ENCODE measurements around the gene ALAS1.

ALAS1 gene

GRCh38 chr3:52226229-52226817 lies 28.4 kb downstream of the ALAS1 start:
- no peaks in the 10 kb centered on the region for H3K27me3 ChIP-seq (ENCODE audit: control insufficient read depth in 1 of 2, insufficient read depth in 2 of 2, low read length in 2 of 2)
- H3K4me1 ChIP-seq (ENCODE audit: insufficient read depth, low read length) = no peaks in the 10 kb centered on the region
- H3K36me3 ChIP-seq (ENCODE audit: insufficient read depth, low read length) = peaks cover 28% of the 10 kb centered on the region
- no peak overlapping the region for H3K9ac ChIP-seq (ENCODE audit: low read length)
- H3K4me3 ChIP-seq (ENCODE audit: low read depth in 1 of 2, low read length in 2 of 2) = no peak overlapping the region
- no peaks in the 10 kb centered on the region for H3K9me3 ChIP-seq (ENCODE audit: low read length)
- H3K27ac ChIP-seq (ENCODE audit: low read depth, low read length) = no peak overlapping the region

DNA sequence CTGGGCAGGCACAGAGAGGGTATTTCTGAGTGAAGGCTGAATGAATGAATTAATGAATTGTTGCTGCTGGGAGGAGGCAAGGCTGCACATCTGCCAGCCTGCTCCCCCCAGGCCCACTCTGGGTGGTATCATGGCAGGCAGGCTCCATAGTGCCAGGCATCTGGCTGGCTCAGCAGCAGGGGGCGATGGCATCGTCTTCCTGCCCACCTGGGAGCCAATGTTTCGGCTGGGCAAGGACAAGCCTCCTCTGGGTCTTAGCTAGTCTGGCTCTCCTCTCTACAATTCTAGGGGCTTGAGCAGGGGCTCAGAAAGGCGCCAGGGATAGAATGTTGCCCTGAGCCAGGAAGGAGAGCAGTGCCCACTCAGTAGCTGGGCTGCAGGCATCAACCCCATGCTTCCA lies 29.2 kb downstream of the ALAS1 start:
- H3K4me1 ChIP-seq (ENCODE audit: insufficient read depth, low read length) = no peaks in the 10 kb centered on the region
- H3K4me3 ChIP-seq (ENCODE audit: low read depth in 1 of 2, low read length in 2 of 2) = no peak overlapping the region
- no peaks in the 10 kb centered on the region for H3K27me3 ChIP-seq (ENCODE audit: control insufficient read depth in 1 of 2, insufficient read depth in 2 of 2, low read length in 2 of 2)
- no peak overlapping the region for H3K9ac ChIP-seq (ENCODE audit: low read length)
- peaks cover 36% of the 10 kb centered on the region for H3K36me3 ChIP-seq (ENCODE audit: insufficient read depth, low read length)
- H3K9me3 ChIP-seq (ENCODE audit: low read length) = no peaks in the 10 kb centered on the region
- H3K27ac ChIP-seq (ENCODE audit: low read depth, low read length) = no peak overlapping the region

DNA sequence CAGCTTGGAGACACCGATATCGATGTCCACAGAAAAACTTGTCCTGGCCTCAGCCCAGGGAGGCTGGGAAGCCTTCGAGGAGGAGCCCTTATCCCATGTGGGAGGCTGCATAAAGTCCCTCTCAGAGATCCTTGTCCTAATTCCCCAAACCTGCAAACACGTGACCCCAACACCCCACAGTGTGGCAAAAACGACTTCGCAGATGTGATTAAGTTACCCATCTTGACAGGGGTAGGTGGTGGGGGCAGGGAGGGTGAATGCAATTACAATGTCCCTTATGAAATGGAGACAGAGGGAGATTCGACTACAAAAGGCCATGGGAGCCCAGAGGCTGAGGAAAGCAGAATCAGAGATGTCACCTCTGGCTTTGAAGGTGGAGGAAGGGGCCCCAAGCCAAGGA lies 29.8 kb downstream of the ALAS1 start:
- Histone ChIP-seq H3K4me3 (ENCODE audit: low read depth in 1 of 2, low read length in 2 of 2) (no peak overlapping the region), H3K4me1 (ENCODE audit: insufficient read depth, low read length) (no peaks in the 10 kb centered on the region), H3K36me3 (ENCODE audit: insufficient read depth, low read length) (peaks cover 37% of the 10 kb centered on the region), H3K27ac (ENCODE audit: low read depth, low read length) (no peak overlapping the region), H3K9ac (ENCODE audit: low read length) (no peak overlapping the region), H3K27me3 (ENCODE audit: control insufficient read depth in 1 of 2, insufficient read depth in 2 of 2, low read length in 2 of 2) (no peaks in the 10 kb centered on the region), H3K9me3 (ENCODE audit: low read length) (no peaks in the 10 kb centered on the region)

DNA sequence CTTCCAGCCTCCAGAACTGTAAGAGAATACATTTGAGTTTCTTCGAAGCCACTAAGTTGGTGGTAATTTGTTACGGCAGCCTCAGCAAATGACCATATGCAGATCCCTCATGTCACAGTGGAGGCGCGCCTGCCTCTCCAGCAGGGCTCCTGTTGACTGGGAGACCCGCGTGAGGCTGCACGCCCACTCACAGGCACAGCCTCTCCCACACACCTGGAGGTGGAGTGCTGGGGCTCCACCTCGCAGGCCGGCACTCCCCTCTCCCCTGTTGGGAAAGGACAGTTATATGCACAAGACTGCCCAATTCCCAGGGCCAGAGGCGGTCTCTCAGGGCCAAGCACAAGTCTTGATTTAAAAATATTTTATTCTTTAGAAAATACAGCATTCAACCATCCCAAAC lies 30.3 kb downstream of the ALAS1 start:
- Histone ChIP-seq H3K36me3 (ENCODE audit: insufficient read depth, low read length) (peaks cover 37% of the 10 kb centered on the region), H3K4me1 (ENCODE audit: insufficient read depth, low read length) (no peaks in the 10 kb centered on the region), H3K9ac (ENCODE audit: low read length) (no peak overlapping the region), H3K9me3 (ENCODE audit: low read length) (no peaks in the 10 kb centered on the region), H3K27me3 (ENCODE audit: control insufficient read depth in 1 of 2, insufficient read depth in 2 of 2, low read length in 2 of 2) (no peaks in the 10 kb centered on the region), H3K27ac (ENCODE audit: low read depth, low read length) (no peak overlapping the region), H3K4me3 (ENCODE audit: low read depth in 1 of 2, low read length in 2 of 2) (no peak overlapping the region)

DNA sequence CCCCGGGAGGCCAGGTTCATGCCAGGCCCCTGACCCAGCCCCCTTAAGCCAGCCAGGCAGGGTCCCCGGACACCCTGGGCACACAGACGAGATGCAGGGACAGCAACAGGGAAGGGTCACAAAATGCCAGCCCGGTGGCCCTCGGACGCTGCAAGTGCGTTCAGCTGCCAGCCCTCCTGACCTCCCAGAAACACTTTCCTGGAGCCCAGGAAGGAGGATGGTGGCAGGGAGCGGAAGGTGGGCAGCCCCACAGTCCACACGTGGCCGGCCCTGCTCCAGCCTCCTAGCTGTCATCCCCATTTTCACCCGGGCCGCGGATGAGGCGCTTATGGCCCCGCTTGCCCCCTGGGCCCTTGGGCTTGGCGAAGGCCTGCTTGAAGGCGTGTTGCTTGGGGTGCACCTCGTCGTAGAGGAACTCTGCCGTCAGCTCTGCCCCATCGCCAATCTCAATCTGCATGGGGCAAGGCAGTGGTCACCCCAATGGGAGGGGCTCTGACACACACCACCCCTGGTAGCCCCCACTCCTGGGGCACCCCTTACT lies 30.9 kb downstream of the ALAS1 start:
- Histone ChIP-seq H3K4me1 (ENCODE audit: insufficient read depth, low read length) (peaks cover under 1% of the 10 kb centered on the region), H3K27ac (ENCODE audit: low read depth, low read length) (no peak overlapping the region), H3K27me3 (ENCODE audit: control insufficient read depth in 1 of 2, insufficient read depth in 2 of 2, low read length in 2 of 2) (no peaks in the 10 kb centered on the region), H3K4me3 (ENCODE audit: low read depth in 1 of 2, low read length in 2 of 2) (no peak overlapping the region), H3K9ac (ENCODE audit: low read length) (no peak overlapping the region), H3K36me3 (ENCODE audit: insufficient read depth, low read length) (peaks cover 37% of the 10 kb centered on the region), H3K9me3 (ENCODE audit: low read length) (no peaks in the 10 kb centered on the region)

- H3K9me3 ChIP-seq (ENCODE audit: low read length) = no peaks in the 10 kb centered on the region
- H3K9ac ChIP-seq (ENCODE audit: low read length) = no peak overlapping the region
- H3K4me3 ChIP-seq (ENCODE audit: low read depth in 1 of 2, low read length in 2 of 2) = no peak overlapping the region
- H3K4me1 ChIP-seq (ENCODE audit: insufficient read depth, low read length) = peaks cover 8% of the 10 kb centered on the region
- H3K27me3 ChIP-seq (ENCODE audit: control insufficient read depth in 1 of 2, insufficient read depth in 2 of 2, low read length in 2 of 2) = no peaks in the 10 kb centered on the region
- H3K36me3 ChIP-seq (ENCODE audit: insufficient read depth, low read length) = peaks cover 42% of the 10 kb centered on the region
- no peak overlapping the region for H3K27ac ChIP-seq (ENCODE audit: low read depth, low read length)
These were observed 31.7 kb downstream of the ALAS1 start for GRCh38 chr3:52229656-52230055.

- Histone ChIP-seq H3K4me1 (ENCODE audit: insufficient read depth, low read length) (peaks cover 16% of the 10 kb centered on the region), H3K27me3 (ENCODE audit: control insufficient read depth in 1 of 2, insufficient read depth in 2 of 2, low read length in 2 of 2) (no peaks in the 10 kb centered on the region), H3K27ac (ENCODE audit: low read depth, low read length) (no peak overlapping the region), H3K4me3 (ENCODE audit: low read depth in 1 of 2, low read length in 2 of 2) (no peak overlapping the region), H3K9me3 (ENCODE audit: low read length) (no peaks in the 10 kb centered on the region), H3K36me3 (ENCODE audit: insufficient read depth, low read length) (peaks cover 50% of the 10 kb centered on the region), H3K9ac (ENCODE audit: low read length) (no peak overlapping the region)
These were observed 32.5 kb downstream of the ALAS1 start for GRCh38 chr3:52230461-52230860.

DNA sequence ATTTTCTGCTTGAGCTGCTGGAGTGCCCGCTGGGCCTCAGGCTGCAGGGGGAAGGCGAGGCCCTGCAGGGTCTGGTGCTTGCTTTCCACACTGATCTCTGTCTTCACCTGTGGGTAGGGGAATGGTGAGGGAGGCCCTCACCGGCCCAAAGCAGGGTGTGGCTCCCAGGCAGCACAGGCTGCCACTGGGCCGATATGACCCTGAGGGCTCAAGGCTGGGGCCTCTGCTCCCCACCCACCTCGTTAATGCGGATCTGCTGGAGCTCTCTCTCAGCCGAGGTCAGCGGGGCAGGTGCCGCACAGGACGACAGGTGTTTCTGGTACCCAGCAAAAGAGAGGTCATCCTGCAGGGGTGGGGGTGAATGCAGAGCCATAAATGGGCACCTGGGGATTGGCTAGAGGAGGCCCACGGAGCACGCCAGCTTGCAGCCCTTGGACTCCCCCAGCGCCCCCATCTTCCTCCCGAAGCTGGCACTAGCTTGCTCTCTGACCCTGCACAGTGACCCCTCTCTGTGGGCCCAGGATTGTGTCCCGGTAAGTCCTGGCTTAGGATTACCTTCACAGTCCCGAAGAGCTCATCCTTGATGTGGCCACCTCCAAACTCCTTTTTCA lies 33.0 kb downstream of the ALAS1 start:
- no peak overlapping the region for H3K4me3 ChIP-seq (ENCODE audit: low read depth in 1 of 2, low read length in 2 of 2)
- no peaks in the 10 kb centered on the region for H3K9me3 ChIP-seq (ENCODE audit: low read length)
- H3K9ac ChIP-seq (ENCODE audit: low read length) = no peak overlapping the region
- H3K36me3 ChIP-seq (ENCODE audit: insufficient read depth, low read length) = peaks cover 52% of the 10 kb centered on the region
- H3K4me1 ChIP-seq (ENCODE audit: insufficient read depth, low read length) = peaks cover 20% of the 10 kb centered on the region
- H3K27ac ChIP-seq (ENCODE audit: low read depth, low read length) = no peak overlapping the region
- no peaks in the 10 kb centered on the region for H3K27me3 ChIP-seq (ENCODE audit: control insufficient read depth in 1 of 2, insufficient read depth in 2 of 2, low read length in 2 of 2)

- Histone ChIP-seq H3K36me3 (ENCODE audit: insufficient read depth, low read length) (peaks cover 52% of the 10 kb centered on the region), H3K4me1 (ENCODE audit: insufficient read depth, low read length) (peaks cover 26% of the 10 kb centered on the region), H3K9me3 (ENCODE audit: low read length) (no peaks in the 10 kb centered on the region), H3K9ac (ENCODE audit: low read length) (no peak overlapping the region), H3K27me3 (ENCODE audit: control insufficient read depth in 1 of 2, insufficient read depth in 2 of 2, low read length in 2 of 2) (no peaks in the 10 kb centered on the region), H3K27ac (ENCODE audit: low read depth, low read length) (no peak overlapping the region), H3K4me3 (ENCODE audit: low read depth in 1 of 2, low read length in 2 of 2) (no peak overlapping the region)
These were observed 33.7 kb downstream of the ALAS1 start for GRCh38 chr3:52231502-52232278.

DNA sequence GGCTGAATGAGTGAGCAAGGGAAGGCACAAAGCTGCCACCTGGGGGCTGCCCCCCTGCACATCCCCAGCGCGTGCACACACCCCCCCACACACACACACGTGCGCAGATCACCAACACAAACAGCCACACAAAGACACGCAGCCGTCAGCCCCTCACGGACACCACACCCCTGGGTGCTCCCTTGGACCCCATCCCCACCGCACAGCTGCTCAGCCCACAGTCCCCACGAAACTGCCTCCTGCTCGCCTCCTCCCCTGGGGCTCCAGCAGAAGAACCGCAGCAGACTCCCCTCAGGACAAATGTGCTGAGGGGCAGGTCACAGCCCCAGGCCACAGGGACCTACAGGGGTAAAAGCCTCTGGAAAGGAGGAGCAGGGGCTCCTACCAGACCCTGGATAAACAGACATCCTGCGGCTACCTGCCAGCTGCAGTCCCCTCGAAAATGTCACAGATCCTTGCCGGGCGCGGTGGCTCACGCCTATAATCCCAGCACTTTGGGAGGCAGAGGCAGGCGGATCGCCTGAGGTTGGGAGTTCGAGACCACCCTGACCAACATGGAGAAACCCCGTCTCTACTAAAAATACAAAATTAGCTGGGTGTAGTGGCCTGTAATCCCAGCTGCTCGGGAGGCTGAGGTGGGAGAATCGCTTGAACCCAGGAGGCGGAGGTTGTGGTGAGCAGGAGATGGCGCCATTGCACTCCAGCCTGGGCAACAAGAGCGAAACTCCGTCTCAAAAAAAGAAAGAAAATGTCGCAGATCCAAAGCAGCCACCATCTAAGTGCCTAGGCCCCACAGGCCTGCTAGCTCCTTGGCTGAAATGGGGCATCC lies 34.5 kb downstream of the ALAS1 start:
- Histone ChIP-seq H3K27ac (ENCODE audit: low read depth, low read length) (no peak overlapping the region), H3K4me3 (ENCODE audit: low read depth in 1 of 2, low read length in 2 of 2) (no peak overlapping the region), H3K36me3 (ENCODE audit: insufficient read depth, low read length) (peaks cover 52% of the 10 kb centered on the region), H3K27me3 (ENCODE audit: control insufficient read depth in 1 of 2, insufficient read depth in 2 of 2, low read length in 2 of 2) (no peaks in the 10 kb centered on the region), H3K4me1 (ENCODE audit: insufficient read depth, low read length) (peaks cover 34% of the 10 kb centered on the region), H3K9me3 (ENCODE audit: low read length) (no peaks in the 10 kb centered on the region), H3K9ac (ENCODE audit: low read length) (no peak overlapping the region)

GRCh38 chr3:52233108-52233591 lies 35.2 kb downstream of the ALAS1 start:
- Histone ChIP-seq H3K27me3 (ENCODE audit: control insufficient read depth in 1 of 2, insufficient read depth in 2 of 2, low read length in 2 of 2) (no peaks in the 10 kb centered on the region), H3K36me3 (ENCODE audit: insufficient read depth, low read length) (peaks cover 52% of the 10 kb centered on the region), H3K9me3 (ENCODE audit: low read length) (no peaks in the 10 kb centered on the region), H3K4me3 (ENCODE audit: low read depth in 1 of 2, low read length in 2 of 2) (no peak overlapping the region), H3K27ac (ENCODE audit: low read depth, low read length) (no peak overlapping the region), H3K9ac (ENCODE audit: low read length) (no peak overlapping the region), H3K4me1 (ENCODE audit: insufficient read depth, low read length) (peaks cover 41% of the 10 kb centered on the region)
